Inflammatory macrophage (primary cell): ENCODE data around the gene PTPRK.

Source experiments
- DNase-seq, 2 donors: peaks; one replicate each; pipeline ENCODE4 v3.0.0-alpha.2; 2020 to 2022

Gene PTPRK

DNA sequence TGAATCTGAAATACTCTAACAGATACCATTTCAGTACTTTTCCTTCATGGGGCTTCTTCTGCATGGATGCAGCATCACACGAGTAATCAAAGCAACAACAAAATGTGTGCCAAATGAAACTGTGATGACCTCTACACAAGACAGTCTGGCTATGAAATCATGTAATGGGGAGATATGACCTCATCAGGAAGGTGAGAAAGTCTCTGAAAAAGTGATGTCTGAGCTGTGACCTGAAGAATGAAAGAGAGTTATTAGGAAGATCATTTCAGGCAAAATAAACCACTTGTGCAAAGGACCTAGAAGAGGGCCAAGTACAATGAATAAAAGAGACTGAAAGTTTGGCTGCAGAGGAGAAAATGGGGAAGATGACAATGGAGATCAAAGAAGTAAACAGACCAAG lies 182.8 kb downstream of the PTPRK start:
- DNase-seq = no peak

DNA sequence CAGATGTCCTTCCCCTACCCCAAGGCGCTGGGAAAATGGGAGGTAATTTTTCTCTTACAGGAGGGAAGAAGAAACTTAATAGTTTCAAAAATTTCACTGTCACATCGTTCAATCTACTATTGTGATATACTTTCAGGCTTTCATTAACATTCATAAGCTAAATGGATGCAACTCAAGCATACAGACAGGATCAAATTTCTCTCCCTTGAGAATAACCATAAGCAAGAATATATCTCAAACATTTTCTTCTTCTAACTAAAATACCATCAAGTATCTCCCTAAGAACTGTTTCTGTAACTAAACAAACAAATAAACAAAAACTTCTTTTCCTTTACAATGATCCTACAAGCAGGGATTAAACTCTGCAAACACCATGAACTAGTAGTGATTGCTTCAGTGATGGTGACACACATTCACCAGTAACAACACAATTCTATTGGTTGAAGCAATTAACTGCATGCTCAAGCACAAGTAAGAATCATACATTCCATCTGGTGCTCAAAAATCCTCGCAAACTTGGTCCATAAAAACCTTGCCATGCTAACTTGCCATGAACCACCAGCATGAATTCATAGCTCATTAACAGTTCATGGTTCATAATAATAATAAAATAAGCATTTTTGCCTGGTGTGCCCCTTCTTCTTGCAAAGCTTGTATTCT lies 183.8 kb downstream of the PTPRK start:
- no peak for DNase-seq

DNA sequence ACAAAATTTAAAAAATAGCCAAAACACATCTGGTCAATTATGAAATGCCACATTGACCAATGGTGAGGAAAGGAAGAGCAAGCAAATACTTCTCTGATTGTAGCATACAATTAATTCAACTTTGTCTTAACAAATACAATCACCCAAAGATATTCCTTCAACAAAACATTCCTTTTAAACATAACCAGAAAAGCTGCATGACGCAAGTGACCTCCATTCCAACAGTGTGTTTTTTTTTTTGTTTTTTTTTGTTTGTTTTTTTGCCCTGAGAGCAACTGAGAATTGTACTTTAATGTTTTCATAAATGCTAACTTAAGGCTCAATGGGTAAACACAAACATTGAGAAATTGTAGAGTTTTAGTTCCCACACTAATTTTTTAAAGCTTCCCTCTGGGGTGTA lies 184.4 kb downstream of the PTPRK start:
- DNase-seq = no peak

DNA sequence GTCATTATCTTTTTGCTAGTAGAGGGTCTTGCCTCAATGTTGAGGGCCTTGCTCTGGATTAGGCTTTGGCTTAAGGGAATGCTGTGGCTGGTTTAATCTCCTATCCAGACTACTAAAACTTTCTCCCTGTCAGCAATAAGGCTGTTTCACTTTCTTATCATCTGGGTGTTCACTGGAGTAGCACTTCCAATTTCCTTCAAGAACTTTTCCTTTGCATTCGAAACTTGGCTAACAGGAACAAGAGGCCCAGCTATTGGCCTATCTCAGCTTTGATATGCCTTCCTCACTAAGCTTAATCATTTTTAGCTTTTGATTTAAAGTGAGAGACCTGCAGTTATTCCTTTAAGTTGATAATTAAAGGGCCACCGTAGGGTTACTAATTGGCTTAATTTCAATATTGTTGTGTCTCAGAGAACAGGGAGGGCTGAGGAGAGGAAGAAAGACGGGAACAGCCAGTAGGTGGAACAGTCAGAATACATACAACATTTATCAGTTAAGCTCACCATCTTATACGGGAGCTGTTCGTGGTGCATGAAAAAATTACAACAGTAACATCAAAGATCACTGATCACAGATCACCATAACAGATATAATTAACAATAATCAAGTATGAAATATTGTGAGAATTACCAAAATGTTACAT lies 186.7 kb downstream of the PTPRK start:
- no peak for DNase-seq

DNA sequence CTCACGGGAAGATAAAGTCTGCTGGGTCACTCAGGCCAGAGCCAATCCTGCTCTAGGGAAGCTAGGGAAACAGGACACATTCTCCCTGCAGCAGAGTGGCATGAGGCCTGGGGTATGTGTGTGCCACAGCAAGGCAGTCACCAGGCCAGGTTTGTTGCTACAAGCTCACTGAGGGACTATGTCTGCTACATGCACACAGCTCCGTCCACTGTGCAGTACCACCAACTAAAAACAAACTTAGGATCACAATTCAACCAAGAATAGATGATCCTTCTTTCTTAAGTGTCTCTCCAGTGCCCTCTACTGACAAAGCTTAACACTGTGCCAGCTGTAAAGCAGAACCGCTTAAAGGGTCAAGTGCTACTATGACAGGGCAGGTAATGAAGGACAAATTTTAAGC lies 192.5 kb downstream of the PTPRK start:
- peak; percentile 47 to 53 for DNase-seq

DNA sequence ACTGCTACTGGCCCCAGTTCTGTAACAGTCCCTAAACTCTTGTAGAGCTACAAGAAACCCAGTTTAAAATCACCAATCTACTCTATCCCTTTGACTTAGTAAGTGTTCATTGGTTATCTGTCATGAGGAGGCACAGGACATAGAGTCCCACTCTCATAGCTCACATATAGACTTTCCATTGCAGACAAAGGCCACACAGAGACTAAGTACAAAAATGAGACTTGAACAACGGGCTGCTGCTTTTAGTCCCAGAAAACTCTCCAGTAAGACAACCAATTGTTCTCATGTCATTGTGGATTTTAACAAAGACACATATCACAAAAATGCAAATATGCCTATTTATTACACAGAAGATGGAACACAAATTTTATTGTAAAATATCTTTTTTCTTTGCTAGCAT lies 197.4 kb downstream of the PTPRK start:
- no peak for DNase-seq

DNA sequence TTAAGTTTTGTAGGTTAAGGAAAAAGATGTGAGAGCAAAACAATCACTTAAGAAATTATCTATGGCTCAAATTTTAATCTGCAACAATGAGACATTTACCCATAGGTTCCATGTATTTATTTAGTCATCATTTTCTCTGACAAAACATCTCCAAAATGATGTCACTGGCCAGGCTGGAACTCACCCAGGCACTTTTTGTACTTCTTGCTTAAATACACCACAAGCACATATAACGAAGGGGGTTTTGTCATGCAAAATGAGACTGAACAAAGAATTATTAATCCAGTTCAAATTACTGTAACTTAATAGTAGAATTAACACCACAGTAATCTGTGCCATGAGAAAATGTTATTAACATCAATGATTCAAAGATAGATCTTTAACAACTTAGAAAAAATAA lies 200.5 kb downstream of the PTPRK start:
- DNase-seq = no peak

DNA sequence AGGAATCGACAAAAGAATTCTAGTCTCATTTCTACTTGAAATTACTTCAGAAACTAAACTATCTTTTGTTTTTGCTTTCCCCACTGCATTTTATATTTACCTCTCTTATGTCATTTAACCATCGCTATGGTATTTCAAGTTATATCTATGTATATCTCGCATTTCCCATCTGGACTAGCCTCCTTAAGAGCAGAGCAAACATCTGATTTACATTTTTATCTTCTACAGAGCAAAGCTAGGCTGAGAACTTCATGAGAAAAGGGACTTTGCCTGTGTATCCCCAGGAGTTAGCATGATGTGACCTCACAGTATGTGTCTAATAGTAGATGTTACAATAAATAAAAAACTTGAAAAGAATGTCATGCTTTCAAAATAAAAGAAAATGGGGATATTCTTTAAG lies 201.2 kb downstream of the PTPRK start:
- no peak for DNase-seq

DNA sequence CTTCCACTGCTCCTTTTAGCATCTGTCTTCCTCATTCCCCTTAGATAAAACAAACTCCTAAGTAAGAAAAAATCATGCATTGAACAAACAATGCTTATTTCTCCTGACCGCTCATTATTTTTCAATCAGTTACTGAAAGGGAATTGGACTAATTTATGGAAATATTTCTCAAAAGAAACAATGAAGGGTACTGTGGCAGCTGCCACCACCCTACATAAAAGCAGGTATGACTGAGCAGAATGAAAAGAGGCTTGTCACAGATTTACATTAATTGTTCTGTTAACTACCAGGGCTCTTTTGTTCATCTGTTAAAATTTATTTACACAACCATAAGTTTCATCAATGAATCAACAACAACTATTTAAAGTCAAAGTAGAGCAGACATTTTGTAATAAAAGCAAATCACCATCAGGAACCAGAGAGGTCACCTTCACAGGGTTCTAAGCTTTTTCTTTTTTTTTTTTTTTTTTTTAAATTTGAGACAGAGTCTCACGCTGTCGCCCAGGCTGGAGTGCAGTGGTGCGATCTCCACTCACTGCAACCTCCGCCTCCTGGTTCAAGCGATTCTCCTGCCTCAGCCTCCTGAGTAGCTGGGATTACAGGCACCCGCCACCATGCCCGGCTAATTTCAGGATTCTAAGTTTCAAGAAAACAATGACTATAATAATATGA lies 204.0 kb downstream of the PTPRK start:
- no peak for DNase-seq

DNA sequence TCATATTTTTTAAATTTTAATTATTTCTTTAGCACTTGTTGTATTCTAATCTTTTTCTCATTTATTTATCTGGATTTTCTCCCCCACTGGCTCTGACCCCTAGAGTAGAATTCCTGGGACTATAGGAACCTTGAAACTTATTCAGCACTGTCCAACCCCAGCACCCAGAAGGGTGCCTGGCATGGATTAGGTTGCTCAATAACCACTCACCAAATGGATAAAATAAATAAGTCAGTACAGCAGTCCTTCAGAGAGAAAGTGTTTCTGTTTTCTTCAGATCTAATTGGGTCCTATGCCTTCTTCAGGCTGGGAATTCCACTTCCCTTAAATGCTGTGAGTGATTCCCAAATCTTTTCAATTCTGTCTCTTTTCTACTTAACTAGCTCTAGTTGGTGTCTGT lies 206.2 kb downstream of the PTPRK start:
- DNase-seq = no peak

DNA sequence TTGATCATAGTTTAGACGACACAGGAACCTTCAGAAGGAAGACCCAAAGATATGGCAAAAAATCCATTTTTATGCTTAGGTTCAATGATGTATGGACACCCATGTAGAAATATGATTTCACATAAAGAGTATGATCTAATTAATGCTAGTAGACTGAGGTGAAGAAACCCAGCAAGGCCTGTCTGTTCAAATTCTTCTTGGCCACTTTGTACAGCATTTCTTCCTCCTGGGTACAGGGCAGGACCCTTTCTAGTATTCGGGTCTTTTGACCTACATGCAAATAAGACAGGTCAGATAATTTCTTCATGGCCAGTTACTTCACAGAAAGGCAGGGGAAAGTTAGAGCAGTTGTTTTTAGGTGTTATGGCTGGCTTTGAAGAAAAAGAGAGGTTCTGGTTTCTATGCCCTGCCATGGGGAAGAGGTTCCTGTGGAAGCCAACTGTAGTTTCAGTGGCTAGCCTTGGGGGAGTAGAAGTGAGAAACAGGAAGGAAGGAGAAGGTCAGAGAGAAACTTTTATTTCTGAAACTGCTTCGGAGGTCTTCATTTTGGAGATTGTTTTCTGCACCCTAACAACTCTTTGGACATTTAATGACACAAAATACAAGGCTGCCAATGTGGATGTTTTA lies 208.3 kb downstream of the PTPRK start:
- DNase-seq = peak; percentile 6 to 14

DNA sequence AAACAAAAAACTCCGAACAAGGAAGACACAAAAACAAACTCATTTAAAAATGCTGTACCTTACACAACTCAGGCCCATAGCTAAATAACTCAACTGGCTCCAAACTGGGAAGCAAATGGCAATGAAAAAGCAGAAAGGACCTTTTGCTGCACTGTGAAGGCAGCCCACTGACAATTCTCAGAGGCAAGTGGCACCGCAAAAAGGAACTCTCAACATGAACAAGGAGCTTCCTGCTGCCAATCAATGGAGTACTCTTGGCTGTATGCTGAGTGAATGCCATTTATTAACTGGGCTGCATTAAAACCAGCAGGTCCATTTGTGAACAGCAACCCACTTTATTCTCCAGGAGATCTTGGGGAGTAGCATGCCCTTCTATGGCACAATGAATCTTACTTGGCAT lies 209.9 kb downstream of the PTPRK start:
- DNase-seq = peak in 1 of 2 donors; percentile 7

DNA sequence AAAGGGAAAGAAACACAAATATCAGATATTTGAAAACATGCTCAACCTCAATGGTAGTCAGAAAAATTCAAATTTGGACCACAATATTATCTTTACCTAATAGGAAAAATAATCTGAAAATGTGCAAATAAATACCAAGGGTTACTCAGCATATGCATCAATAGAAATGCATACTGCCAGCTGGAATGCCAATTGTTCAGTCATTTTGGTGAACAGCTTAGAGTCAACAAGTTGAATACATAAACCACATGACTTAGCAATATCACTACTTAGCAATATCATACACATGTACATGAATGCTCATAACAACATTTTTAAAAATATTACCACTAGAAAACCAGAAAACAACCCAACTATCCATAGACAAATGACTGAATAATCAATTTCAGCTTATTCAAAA lies 212.7 kb downstream of the PTPRK start:
- no peak for DNase-seq

DNA sequence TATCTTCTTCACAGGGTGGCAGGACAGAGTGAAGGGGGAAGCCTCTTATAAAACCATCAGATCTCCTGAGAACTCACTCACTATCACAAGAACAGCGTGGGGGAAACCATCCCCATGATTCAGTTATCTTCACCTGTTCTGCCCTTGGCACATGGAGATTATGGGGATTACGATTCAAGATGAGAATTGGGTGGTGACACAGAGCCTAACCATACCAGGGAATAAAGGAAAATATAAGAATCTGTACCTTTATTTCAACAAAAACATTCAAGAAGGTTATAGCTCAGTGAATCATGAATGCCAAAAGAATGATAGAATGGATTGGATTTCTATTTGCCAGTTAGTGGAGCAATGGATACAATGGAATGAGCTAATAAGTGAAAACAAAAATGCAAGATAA lies 214.4 kb downstream of the PTPRK start:
- no peak for DNase-seq

DNA sequence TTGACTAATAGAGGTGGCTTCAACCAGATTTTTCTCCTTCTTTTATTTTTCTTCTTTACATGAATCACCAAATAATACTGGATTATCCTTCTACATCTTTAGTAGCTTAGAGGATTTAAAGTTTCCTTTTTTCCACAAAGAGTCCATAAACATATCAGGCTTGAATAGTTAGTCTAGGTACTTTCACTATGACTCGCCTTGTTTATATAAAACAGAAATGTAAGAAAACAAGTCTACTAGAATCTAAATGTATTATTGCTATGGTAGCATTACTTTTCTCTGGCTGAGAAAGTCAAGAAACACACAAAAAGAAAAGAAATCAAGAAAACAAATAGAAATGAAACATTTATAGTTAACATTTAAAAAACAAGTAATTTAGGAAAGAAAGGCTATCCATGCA lies 215.2 kb downstream of the PTPRK start:
- no peak for DNase-seq

DNA sequence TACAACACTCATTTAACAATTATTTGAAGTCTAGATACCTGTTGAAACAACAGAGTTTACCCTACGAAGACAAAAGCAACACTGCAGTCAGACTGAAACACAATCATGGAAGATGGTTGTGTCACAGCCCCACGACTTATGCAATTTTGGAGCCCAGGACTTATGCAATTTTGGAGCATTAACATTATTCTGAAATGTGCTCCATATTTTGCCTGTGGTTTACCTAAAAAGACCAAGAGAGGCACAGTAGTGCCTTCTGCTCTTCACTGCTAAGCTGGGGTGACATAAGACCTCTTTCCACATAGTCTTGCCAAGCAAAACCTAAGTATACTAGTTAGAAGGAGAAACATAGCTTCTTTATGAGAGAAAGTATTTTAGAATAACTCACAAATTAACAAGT lies 216.5 kb downstream of the PTPRK start:
- peak; percentile 28 to 42 for DNase-seq

DNA sequence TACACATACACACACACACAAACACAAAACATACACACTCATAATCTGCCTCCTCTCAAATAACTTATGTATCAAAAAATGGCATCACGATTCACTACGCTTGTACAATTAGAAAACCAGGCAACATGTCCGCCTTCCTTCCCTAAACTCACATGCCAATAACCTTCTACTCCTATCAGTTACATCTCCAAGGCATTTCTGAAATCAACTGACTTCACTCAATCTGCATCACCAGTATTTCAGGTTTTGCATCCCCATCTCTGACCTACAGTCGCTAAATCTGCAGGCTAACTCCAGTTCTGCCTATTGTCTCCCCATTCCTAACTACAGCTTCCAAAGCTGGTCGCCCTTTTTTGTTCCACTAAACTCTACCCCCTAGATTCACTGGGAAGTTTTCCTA lies 217.5 kb downstream of the PTPRK start:
- DNase-seq = no peak

DNA sequence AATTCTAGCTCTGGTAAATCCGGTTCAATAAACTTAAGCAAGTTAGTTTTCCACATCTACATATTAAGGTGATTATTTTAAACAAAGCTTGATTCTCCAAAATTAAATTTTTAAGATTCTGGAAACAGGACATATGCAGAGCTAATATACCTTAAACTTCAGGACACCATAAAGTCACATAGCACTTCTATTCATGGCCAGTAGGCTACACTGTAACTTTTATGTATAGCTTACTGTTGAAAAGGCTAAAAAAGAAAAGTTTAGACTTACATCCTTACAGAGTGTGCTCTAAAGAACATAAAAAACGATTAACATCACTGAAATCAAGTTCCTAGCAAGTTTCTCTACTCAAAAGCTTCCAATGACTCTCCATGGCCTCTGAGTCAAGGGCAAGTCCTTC lies 224.7 kb downstream of the PTPRK start:
- no peak for DNase-seq

DNA sequence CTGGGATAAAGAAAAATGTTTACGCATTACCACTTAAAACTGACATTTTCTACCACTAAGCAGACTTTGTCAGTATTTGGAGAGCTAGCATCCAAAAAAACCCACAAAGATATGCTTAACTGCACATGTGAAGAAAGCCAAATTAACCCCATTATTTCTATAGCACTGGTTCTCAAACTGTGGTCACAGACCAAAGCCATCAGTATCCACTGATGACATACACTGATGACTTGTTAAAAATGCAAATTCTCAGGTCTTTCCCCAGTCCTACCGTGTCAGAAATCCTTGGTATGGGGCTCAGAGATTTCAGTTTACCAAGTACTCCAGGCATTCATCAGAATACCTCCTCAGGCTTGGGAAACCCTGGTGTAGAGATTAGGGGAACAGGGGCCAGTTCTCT lies 230.2 kb downstream of the PTPRK start:
- DNase-seq = no peak

DNA sequence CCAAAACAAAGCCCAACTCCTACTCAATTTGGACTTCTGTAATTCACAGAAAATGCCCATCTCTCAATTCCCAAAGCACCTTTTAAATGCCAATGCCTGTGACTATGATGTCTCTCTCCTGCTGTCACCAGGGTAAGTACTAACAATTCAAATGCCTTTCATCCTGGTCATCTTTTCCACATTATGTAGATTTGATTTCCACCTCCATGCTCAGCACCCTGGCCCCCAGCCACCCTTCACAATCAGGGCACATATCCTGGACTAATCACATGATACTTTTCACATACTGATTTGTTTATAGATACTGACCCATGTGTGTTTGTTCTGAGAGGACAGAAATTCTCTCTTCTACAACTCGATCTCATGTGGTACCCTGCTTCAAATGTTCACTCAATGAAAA lies 236.3 kb downstream of the PTPRK start:
- no peak for DNase-seq

DNA sequence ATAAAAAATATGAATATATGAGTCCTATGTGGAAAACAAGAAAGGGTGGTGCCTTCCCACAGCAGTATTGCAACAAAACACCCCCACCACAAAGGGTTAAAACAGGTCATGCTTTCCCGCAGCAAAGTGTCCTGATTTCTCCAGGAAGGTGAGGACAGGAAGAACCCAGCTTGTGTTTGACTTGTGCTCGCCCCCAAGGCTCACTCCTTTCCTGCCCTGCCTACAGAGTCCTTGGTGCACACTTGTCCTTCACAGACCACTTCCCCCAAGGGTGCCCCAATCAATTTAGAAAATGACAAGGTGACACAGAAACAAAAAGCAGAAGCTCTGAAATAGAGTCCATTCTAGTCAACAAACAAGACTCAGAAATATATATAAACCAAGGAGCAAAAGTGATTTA lies 237.4 kb downstream of the PTPRK start:
- no peak for DNase-seq

DNA sequence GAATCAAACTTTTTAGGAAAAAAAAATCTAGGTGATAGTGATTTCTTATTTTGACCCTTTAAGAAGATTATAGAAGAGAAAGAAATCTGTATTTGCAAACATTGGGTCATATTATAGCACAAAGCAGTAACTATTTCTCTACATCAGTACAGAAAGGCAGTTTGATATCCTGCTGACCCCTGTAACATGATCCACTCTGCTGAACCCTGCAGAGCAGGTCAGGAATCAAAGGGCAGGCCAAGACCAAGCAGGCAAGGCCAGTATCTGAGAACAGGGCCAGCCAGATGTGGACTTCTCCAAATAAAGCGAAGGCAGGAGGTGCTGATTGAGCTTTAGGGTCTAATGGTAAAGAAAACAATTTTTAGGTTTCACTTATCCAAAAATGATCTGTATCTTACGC lies 239.4 kb downstream of the PTPRK start:
- no peak for DNase-seq

DNA sequence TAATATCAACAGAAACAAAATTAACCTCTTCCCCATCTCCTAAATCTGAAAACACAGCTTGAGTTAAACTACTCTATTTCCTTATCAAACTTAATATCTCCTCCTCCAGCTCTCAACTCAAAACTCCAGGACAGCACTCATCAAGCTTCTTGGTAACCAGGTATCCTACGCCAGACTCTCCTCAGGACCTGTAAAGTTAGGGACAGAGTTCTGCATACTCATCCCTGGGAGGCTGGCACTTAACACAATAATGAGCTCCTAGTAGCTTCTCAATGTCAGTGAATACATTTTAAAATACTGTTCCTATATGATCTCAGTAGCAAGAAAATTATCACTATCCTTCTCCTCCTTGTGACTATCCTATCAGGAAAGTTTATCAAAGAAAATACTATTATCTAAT lies 240.3 kb downstream of the PTPRK start:
- DNase-seq = no peak

DNA sequence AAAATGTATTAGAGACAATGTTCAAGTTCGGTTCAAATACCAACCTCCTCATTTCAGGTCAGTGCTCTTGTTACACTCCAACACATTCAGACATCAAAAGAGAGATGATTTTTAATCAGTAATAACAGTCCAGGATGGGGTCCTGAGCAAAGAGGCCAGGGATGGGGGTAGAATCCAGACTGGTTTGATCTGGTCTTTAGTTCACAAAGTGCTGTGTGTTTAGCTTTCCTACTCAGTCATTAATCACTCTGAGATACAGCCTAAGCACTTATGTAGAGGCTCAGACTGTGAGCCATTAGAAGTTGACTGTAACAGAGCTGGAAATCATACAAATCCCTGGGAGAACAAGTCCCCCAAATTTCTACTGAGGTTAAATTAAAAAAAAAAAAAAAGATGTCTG lies 241.6 kb downstream of the PTPRK start:
- no peak for DNase-seq
